ENCODE measurements around the gene MRPL30. TPM values are rescaled to one million over a fixed set of nuclear protein-coding genes. Genes with fewer than 3 reads are reported as not detected.

MRPL30 gene
- total and polyA plus RNA-seq, 2 donors (not counting 1 experiment from before 2014, with no cell fraction given) = 4.7 to 18.5 TPM

DNA sequence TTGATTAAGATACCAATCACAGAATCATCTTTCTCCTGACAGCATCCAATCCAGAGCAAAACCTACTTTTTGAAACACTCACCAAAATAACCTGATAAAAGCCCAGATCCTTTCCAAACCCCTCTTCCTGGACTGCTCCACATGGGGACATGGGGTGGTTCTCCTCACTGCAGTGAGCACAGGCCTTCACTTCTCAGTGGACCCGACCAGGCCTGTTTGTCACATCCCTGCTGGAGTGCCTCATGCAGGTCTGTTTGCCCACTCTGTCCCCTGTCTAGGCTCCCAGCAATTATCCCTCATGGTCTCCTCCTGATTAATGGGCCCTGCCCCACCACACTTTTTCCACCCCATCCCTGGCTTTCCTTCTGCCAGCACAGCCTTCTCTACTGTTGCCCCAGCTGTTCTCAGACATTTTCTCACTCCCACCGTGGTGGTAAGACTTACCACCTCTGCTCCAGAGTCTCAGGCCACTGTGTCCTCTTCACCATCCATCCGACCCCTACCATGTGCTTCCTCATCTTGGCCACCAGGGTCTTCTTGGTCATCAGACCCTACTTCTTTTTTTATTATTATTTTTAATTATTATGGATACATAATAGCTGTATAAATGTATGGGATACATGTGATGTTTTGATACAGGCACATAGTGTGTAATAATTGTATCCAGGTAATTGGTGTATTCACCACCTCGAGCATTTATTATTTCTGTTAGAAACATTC, 21.1 kb downstream of the MRPL30 start:
- intact Hi-C loops (cut with micrococcal nuclease) = no loop called here
- Histone ChIP-seq H3K27ac (ENCODE audit: low read length in 2 of 2) (no peak overlapping the region), H3K36me3 (replicated peaks in 1 of 2; ENCODE audit: control extremely low read depth in 1 of 2, control insufficient read depth in 1 of 2, extremely low read depth in 1 of 2, insufficient read depth in 2 of 2, low read length in 1 of 2) (peaks cover 4 to 7% of the 10 kb centered on the region in 2 experiments), H3K9ac (ENCODE audit: low read length) (no peak overlapping the region), H3K4me2 (replicated peaks; ENCODE audit: low read depth, low read length, poor library complexity, severe bottlenecking) (no peak overlapping the region), H2AFZ (ENCODE audit: insufficient read depth, low read depth, low read length, poor library complexity, severe bottlenecking) (no peak overlapping the region), H3K4me3 (ENCODE audit: control extremely low read depth in 1 of 5, extremely low read depth in 1 of 5, insufficient read depth in 1 of 5, low read depth in 2 of 5, low read length in 4 of 5) (no peak overlapping the region), H3K9me3 (ENCODE audit: control extremely low read depth in 1 of 3, control insufficient read depth in 2 of 3, insufficient read depth in 1 of 3, low read length in 2 of 3) (peaks cover 0 to 8% (median 0%) of the 10 kb centered on the region in 3 donors), H4K20me1 (ENCODE audit: control insufficient read depth, insufficient read depth, low read length, poor library complexity, severe bottlenecking) (no peaks in the 10 kb centered on the region), H3K79me2 (ENCODE audit: control insufficient read depth, insufficient read depth, low read length) (no peaks in the 10 kb centered on the region), H3K27me3 (replicated peaks in 1 of 4; ENCODE audit: control extremely low read depth in 1 of 4, control insufficient read depth in 3 of 4, insufficient read depth in 4 of 4, low read length in 3 of 4) (no peaks in the 10 kb centered on the region), H3K4me1 (ENCODE audit: control insufficient read depth in 2 of 2, insufficient read depth in 2 of 2, low read length in 2 of 2) (no peaks in the 10 kb centered on the region)
- Mint-ChIP-seq H3K27ac (peak overlapping the region; percentile 3), H3K4me1 (no peaks in the 10 kb centered on the region), H3K9me3 (ENCODE audit: insufficient read depth) (no peaks in the 10 kb centered on the region), H3K27me3 (no peaks in the 10 kb centered on the region), H3K4me3 (no peak overlapping the region)
- 93% methylated on average over 2 of the region's 4 CpGs for WGBS (ENCODE audit: insufficient coverage)
- ChIA-PET CTCF (no interaction called here), POLR2A (no interaction called here)
- DNase-seq (no peak), ATAC-seq (ENCODE audit: low read depth) (no peak)
- TF ChIP-seq EZH2 (IDR thresholded peaks at IDR 0.05; ENCODE audit: borderline replicate concordance, insufficient read depth, low read depth, low read length, poor library complexity, severe bottlenecking) = no peak
- TF ChIP-seq, protein P1, sequence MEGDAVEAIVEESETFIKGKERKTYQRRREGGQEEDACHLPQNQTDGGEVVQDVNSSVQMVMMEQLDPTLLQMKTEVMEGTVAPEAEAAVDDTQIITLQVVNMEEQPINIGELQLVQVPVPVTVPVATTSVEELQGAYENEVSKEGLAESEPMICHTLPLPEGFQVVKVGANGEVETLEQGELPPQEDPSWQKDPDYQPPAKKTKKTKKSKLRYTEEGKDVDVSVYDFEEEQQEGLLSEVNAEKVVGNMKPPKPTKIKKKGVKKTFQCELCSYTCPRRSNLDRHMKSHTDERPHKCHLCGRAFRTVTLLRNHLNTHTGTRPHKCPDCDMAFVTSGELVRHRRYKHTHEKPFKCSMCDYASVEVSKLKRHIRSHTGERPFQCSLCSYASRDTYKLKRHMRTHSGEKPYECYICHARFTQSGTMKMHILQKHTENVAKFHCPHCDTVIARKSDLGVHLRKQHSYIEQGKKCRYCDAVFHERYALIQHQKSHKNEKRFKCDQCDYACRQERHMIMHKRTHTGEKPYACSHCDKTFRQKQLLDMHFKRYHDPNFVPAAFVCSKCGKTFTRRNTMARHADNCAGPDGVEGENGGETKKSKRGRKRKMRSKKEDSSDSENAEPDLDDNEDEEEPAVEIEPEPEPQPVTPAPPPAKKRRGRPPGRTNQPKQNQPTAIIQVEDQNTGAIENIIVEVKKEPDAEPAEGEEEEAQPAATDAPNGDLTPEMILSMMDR (IDR thresholded peaks at IDR 0.05) = peak; percentile 16

DNA sequence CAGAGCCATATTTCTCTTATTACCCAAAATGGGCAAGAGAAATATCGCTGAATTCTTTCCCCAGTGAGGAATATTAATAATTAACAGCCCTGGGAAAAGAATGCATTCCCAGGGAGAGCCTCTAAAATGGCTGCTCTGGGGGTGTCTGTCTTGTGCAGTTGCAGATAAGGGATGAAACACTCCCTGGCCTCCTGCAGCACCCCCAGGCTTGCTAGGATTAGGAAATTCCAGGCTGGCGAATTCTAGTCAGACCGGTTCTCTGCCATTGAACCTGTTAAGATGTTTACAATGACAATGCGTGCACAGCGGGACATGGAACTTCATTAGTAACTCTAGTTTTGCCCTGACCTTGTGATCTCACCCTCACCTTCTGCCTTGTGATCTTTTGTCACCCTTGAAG, 24.5 kb downstream of the MRPL30 start:
- H3K4me2 ChIP-seq (replicated peaks; ENCODE audit: low read depth, low read length, poor library complexity, severe bottlenecking) = no peak overlapping the region

More for the DNA sequence above, 24.5 kb downstream of the MRPL30 start:
- H3K27me3 Mint-ChIP-seq = no peaks in the 10 kb centered on the region
- no peak for TF ChIP-seq EZH2 (IDR thresholded peaks at IDR 0.05; ENCODE audit: borderline replicate concordance, insufficient read depth, low read depth, low read length, poor library complexity, severe bottlenecking)
- TF ChIP-seq, protein P1 (IDR thresholded peaks at IDR 0.05) = no peak
- no peak overlapping the region for H3K27ac ChIP-seq (ENCODE audit: low read length in 2 of 2)
- H3K4me1 Mint-ChIP-seq = no peaks in the 10 kb centered on the region
- H3K9me3 ChIP-seq (ENCODE audit: control extremely low read depth in 1 of 3, control insufficient read depth in 2 of 3, insufficient read depth in 1 of 3, low read length in 2 of 3) = peaks cover 0 to 8% (median 0%) of the 10 kb centered on the region in 3 donors
- CTCF ChIA-PET = no interaction called here
- DNase-seq = no peak
- WGBS (ENCODE audit: insufficient coverage) = 98% methylated on average over 4 of the region's 5 CpGs
- no peaks in the 10 kb centered on the region for H3K27me3 ChIP-seq (replicated peaks in 1 of 4; ENCODE audit: control extremely low read depth in 1 of 4, control insufficient read depth in 3 of 4, insufficient read depth in 4 of 4, low read length in 3 of 4)
- H4K20me1 ChIP-seq (ENCODE audit: control insufficient read depth, insufficient read depth, low read length, poor library complexity, severe bottlenecking) = no peaks in the 10 kb centered on the region
- H3K4me3 Mint-ChIP-seq = no peak overlapping the region
- H3K27ac Mint-ChIP-seq = no peak overlapping the region
- H2AFZ ChIP-seq (ENCODE audit: insufficient read depth, low read depth, low read length, poor library complexity, severe bottlenecking) = no peak overlapping the region
- H3K79me2 ChIP-seq (ENCODE audit: control insufficient read depth, insufficient read depth, low read length) = no peaks in the 10 kb centered on the region
- POLR2A ChIA-PET = no interaction called here
- no peak for ATAC-seq (ENCODE audit: low read depth)
- intact Hi-C loops (cut with micrococcal nuclease) = no loop called here
- no peaks in the 10 kb centered on the region for H3K36me3 ChIP-seq (replicated peaks in 1 of 2; ENCODE audit: control extremely low read depth in 1 of 2, control insufficient read depth in 1 of 2, extremely low read depth in 1 of 2, insufficient read depth in 2 of 2, low read length in 1 of 2)
- H3K4me3 ChIP-seq (ENCODE audit: control extremely low read depth in 1 of 5, extremely low read depth in 1 of 5, insufficient read depth in 1 of 5, low read depth in 2 of 5, low read length in 4 of 5) = no peak overlapping the region
- no peak overlapping the region for H3K9ac ChIP-seq (ENCODE audit: low read length)
- no peaks in the 10 kb centered on the region for H3K4me1 ChIP-seq (ENCODE audit: control insufficient read depth in 2 of 2, insufficient read depth in 2 of 2, low read length in 2 of 2)
- no peaks in the 10 kb centered on the region for H3K9me3 Mint-ChIP-seq (ENCODE audit: insufficient read depth)

All from B cell (primary cell).